ENCODE results near the gene GNAT3.

GNAT3 gene

GRCh38 chr7:80508440-80508839, 3.4 kb downstream of the GNAT3 start:
- no peak for TF ChIP-seq CTCF (IDR thresholded peaks at IDR 0.05; ENCODE audit: low read depth, low read length)
- DNase-seq (ENCODE audit: extremely low read depth, low read depth), result no peak

GRCh38 chr7:80505900-80506500, 5.9 kb downstream of the GNAT3 start:
- no peak for TF ChIP-seq CTCF (IDR thresholded peaks at IDR 0.05; ENCODE audit: low read depth, low read length)
- no peak for DNase-seq (ENCODE audit: extremely low read depth, low read depth)

GRCh38 chr7:80500325-80500724, 11.5 kb downstream of the GNAT3 start:
- no peak for TF ChIP-seq CTCF (IDR thresholded peaks at IDR 0.05; ENCODE audit: low read depth, low read length)
- DNase-seq (ENCODE audit: extremely low read depth, low read depth), result no peak

- no peak for TF ChIP-seq CTCF (IDR thresholded peaks at IDR 0.05; ENCODE audit: low read depth, low read length)
- peak; percentile 56 for DNase-seq (ENCODE audit: extremely low read depth, low read depth)
Measured at GRCh38 chr7:80499350-80499953, 12.4 kb downstream of the GNAT3 start.

- no peak for TF ChIP-seq CTCF (IDR thresholded peaks at IDR 0.05; ENCODE audit: low read depth, low read length)
Measured at GRCh38 chr7:80498481-80499349, 13.1 kb downstream of the GNAT3 start.

GRCh38 chr7:80496586-80496985, 15.3 kb downstream of the GNAT3 start:
- no peak for TF ChIP-seq CTCF (IDR thresholded peaks at IDR 0.05; ENCODE audit: low read depth, low read length)
- DNase-seq (ENCODE audit: extremely low read depth, low read depth), result no peak

More at GRCh38 chr7:80498481-80499349, 13.1 kb downstream of the GNAT3 start:
- no peak for DNase-seq (ENCODE audit: extremely low read depth, low read depth)
